BE2C (cell line): ENCODE data around the gene MYRIP.
A peak's percentile ranks its signal among the peaks of the same experiment; 100 is the strongest.

Experiments used
- DNase-seq: peaks from one replicate; pipeline ENCODE4 v3.0.0-alpha.2; 2020
- H3K27me3 ChIP-seq: fragments of 250-450 bp; sonication (Bioruptor Pico); 2 replicates; pipeline ENCODE4 v1.5.1; 2020; ENCODE audit warnings: mild to moderate bottlenecking
- H3K36me3 ChIP-seq: fragments of 250-450 bp; sonication (Bioruptor Pico); 2 replicates; pipeline ENCODE4 v1.5.1; 2020; ENCODE audit warnings: mild to moderate bottlenecking
- H3K4me1 ChIP-seq: fragments of 250-450 bp; sonication (Bioruptor Pico); 2 replicates; pipeline ENCODE4 v1.5.1; 2020
- H3K4me3 ChIP-seq: 2 replicates; pipeline ENCODE4 v1.5.1; 2011; ENCODE audit warnings: low read depth, low read length
- H3K9me3 ChIP-seq: fragments of 250-450 bp; sonication (Bioruptor Pico); 2 replicates; pipeline ENCODE4 v1.5.1; 2020
- CTCF ChIP-seq: IDR thresholded peaks from 2 replicates; pipeline ENCODE4 v1.5.1; 2012; ENCODE audit warnings: mild to moderate bottlenecking, low read depth, low read length

The MYRIP gene

GRCh38 chr3:40304352-40304751 lies 494.9 kb downstream of the MYRIP start:
- no peaks in the 10 kb centered on the region for H3K4me1 ChIP-seq
- H3K36me3 ChIP-seq, result no peaks in the 10 kb centered on the region
- no peaks in the 10 kb centered on the region for H3K27me3 ChIP-seq
- no peak for DNase-seq
- H3K4me3 ChIP-seq, result no peak overlapping the region
- TF ChIP-seq CTCF, result no peak
- no peaks in the 10 kb centered on the region for H3K9me3 ChIP-seq

- Histone ChIP-seq H3K27me3 (no peaks in the 10 kb centered on the region), H3K36me3 (peaks cover 6% of the 10 kb centered on the region)
- DNase-seq, result no peak
These were observed 496.9 kb downstream of the MYRIP start for GRCh38 chr3:40306336-40306735.

GRCh38 chr3:40307176-40307575 lies 497.8 kb downstream of the MYRIP start:
- peaks cover 10% of the 10 kb centered on the region for H3K36me3 ChIP-seq
- no peak overlapping the region for H3K4me3 ChIP-seq
- no peak for DNase-seq
- no peaks in the 10 kb centered on the region for H3K9me3 ChIP-seq
- H3K27me3 ChIP-seq, result no peaks in the 10 kb centered on the region
- H3K4me1 ChIP-seq, result no peaks in the 10 kb centered on the region
- no peak for TF ChIP-seq CTCF

More at GRCh38 chr3:40306336-40306735, 496.9 kb downstream of the MYRIP start:
- no peak for TF ChIP-seq CTCF
- Histone ChIP-seq H3K9me3 (no peaks in the 10 kb centered on the region), H3K4me1 (no peaks in the 10 kb centered on the region), H3K4me3 (no peak overlapping the region)

- DNase-seq, result no peak
- Histone ChIP-seq H3K27me3 (no peaks in the 10 kb centered on the region), H3K4me3 (peak overlapping the region; percentile 51), H3K4me1 (no peaks in the 10 kb centered on the region; the same call in 1 of the 2 replicates), H3K36me3 (peaks cover 18% of the 10 kb centered on the region), H3K9me3 (no peaks in the 10 kb centered on the region)
- no peak for TF ChIP-seq CTCF
These were observed 499.5 kb downstream of the MYRIP start for GRCh38 chr3:40308725-40309417.

- Histone ChIP-seq H3K36me3 (peaks cover 20% of the 10 kb centered on the region), H3K4me1 (no peaks in the 10 kb centered on the region; the same call in 1 of the 2 replicates), H3K9me3 (no peaks in the 10 kb centered on the region), H3K4me3 (peak within 1 kb of the TSS; percentile 76), H3K27me3 (no peaks in the 10 kb centered on the region)
- peak; percentile 93 for DNase-seq
- peak; percentile 77 for TF ChIP-seq CTCF
These were observed 500.1 kb downstream of the MYRIP start, which contains the start of gene EIF1B for GRCh38 chr3:40309418-40309924. Gene EIF1B (plus strand): TSS chr3:40309707. CDS start chr3:40309942, 235 bp downstream.
